ENCODE results near the gene ZNF236. TPM values are rescaled to one million over a fixed set of nuclear protein-coding genes. Genes with fewer than 3 reads are reported as not detected.

The ZNF236 gene
- polyA plus RNA-seq, 3 donors: 1.1 to 3.6 (median 2.1) TPM

DNA sequence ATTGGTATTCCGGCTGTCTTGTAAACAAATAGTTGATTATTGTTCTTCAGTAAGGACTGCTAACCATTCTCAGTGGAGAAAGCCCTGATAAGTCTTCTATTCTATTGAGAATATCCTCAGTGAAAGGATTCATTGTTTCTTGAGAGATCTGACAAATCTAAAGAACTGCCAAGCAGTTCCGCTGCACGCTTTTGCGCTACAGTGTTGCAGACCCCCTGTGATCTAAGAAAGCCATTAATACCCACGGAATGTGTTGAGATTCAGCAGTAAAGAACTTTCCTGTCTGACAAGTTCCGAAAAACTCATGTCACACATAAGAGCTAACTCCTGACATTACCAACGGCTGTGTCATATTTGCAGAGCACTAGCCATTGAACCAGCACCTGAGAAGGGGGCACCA, 63.8 kb downstream of the ZNF236 start:
- no peak overlapping the region for H3K27ac ChIP-seq (ENCODE audit: low read depth, low read length)
- 82 to 97% (median 93%) methylated on average over 7 of the region's 7 CpGs for WGBS, 3 donors

DNA sequence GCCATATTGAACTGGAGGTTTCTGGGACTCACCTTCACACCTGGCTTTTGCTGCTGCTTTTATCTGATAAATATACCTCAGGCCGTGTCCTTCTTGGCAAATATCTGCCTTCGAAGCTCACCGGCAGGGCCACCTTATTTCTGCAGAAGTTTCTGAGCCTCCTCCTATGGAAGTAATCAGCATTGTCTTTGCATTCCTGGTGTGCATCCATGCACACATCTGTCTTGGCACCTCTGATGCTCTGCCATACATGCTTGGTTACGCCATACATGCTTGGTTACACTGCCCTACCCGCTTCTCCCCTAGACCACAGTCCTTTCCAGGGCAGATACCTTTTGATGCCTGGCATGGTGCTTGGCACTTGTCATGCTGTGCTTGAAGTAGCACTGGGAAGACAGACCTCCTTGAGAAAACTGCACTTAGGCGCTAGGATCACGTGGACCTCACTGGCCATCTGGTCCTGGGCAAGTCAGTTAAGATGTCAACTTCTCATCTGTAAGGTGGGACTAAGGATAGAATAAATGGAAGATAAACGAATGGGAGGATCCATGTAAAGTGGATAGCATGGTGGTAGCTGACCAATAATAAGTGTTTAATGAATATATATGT, 66.8 kb downstream of the ZNF236 start:
- WGBS, 3 donors: 90 to 96% (median 95%) methylated on average over 8 of the region's 8 CpGs
- H3K27ac ChIP-seq (ENCODE audit: low read depth, low read length): no peak overlapping the region

DNA sequence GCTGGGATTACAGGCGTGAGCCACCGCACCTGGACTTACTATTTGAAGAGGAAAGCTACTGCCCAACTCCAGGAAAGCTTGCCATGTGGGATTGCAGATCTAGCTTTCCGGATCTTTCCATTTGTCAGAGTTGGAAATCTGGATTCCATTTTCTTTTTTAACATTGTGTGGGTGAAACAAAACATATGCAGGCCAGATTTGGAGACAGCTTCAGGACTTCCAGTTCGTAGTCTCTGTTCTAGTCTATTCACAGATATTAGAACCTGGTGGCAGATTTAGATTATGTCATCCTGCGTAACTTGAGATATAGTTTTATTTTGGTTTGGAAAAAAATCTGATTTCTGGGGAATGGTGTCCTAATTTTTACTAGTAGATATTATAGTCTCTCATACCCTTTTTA, 70.5 kb downstream of the ZNF236 start:
- no peak overlapping the region for H3K27ac ChIP-seq (ENCODE audit: low read depth, low read length)
- whole genome bisulfite sequencing, 3 donors: 93 to 97% (median 95%) methylated on average over 5 of the region's 5 CpGs

DNA sequence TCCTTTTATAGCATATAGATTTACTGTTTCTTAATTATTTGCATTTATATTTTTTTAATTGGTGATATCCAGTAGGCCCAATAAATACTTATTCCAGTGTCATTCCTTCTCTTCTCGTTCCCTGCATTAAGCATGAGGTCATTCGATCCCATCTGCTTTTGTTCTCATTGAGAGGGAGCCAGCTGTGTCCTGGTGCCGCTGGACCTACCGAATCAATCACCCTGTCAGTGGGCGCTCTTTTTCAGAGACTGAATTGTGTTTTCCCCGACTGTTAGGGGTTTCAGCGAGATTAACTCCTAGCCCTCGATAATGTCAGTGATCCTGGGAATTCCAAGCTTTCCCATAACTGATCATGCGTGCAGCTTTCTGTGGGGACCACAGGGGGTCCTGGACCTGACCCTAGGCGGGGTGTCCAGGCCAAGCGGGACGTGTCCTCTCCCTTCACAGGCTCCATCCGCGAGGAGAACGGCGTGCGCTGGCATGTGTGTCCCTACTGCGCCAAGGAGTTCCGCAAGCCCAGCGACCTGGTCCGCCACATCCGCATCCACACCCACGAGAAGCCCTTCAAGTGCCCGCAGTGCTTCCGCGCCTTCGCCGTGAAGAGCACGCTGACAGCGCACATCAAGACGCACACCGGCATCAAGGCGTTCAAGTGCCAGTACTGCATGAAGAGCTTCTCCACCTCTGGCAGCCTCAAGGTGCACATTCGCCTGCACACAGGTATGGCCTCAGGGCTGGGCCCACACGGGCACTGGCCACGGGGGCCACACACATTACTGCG, 72.4 kb downstream of the ZNF236 start:
- H3K27ac ChIP-seq (ENCODE audit: low read depth, low read length): no peak overlapping the region
- WGBS, 3 donors: 86 to 97% (median 96%) methylated on average over 37 of the region's 37 CpGs

- no peak overlapping the region for H3K27ac ChIP-seq (ENCODE audit: low read depth, low read length)
- WGBS, 3 donors: 93 to 98% (median 94%) methylated on average over 3 of the region's 3 CpGs
Observed at GRCh38 chr18:76895498-76895897, 73.1 kb downstream of the ZNF236 start.

GRCh38 chr18:76896677-76897076, 74.3 kb downstream of the ZNF236 start:
- H3K27ac ChIP-seq (ENCODE audit: low read depth, low read length): no peak overlapping the region

- H3K27ac ChIP-seq (ENCODE audit: low read depth, low read length): no peak overlapping the region
- 97 to 100% (median 100%) methylated on average over 2 of the region's 2 CpGs for WGBS, 3 donors
Observed at GRCh38 chr18:76897257-76897656, 74.9 kb downstream of the ZNF236 start.

DNA sequence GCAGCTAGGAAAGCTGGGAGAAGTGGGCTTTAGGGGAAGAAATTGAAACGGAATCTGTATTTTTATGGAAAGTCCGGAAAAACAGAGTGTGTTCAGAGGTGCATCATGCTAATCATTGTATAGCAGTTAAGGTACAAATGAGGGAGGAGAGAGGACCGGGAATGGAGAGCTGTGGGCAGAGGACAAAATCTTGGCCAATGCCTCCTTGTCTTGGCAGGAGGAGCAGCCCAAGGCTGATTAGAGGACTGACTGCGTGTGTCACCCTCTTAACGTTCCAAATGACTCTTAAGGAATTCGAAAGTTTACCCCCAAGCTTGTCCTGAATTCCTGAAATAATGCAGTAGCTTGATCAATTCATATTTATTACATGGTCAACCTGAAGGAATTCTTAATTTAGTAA, 81.0 kb downstream of the ZNF236 start:
- H3K27ac ChIP-seq (ENCODE audit: low read depth, low read length): no peak overlapping the region
- 76 to 89% (median 87%) methylated on average over 6 of the region's 6 CpGs for WGBS, 3 donors

DNA sequence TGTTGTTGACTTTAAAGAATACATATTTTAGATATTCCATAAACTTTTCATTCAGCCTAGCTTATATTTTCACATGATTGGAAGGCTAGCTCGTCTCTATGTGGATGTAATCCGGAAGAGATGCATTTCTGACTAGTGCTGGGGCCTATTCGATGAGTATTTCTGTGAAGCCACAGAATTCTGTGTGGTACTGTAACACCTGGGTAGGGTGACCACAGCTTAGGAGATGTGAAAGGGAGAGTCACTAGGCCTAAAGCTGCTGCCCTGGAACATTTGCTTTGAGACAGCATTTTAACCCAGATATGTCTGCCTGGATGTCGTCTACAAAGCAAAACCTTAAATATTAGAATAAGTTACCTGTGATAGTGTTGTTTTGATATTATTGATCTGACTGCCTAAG, 83.5 kb downstream of the ZNF236 start:
- 90 to 98% (median 95%) methylated on average over 4 of the region's 4 CpGs for WGBS, 3 donors
- no peak overlapping the region for H3K27ac ChIP-seq (ENCODE audit: low read depth, low read length)

DNA sequence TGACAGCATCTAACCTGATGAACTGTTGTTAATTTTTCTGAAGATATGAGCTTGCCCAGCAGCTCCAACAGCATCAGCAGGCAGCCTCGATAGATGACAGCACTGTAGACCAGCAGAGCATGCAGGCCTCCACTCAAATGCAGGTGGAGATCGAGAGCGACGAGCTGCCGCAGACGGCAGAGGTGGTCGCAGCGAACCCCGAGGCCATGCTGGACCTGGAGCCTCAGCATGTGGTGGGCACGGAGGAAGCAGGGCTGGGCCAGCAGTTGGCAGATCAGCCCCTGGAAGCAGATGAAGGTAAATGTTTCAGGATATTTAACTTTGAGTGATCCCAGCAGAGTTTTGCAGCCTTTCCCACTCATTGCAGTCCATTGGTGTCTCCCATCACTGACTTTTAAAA, 85.9 kb downstream of the ZNF236 start:
- H3K27ac ChIP-seq (ENCODE audit: low read depth, low read length): no peak overlapping the region
- WGBS, 3 donors: 95 to 97% (median 96%) methylated on average over 10 of the region's 10 CpGs

DNA sequence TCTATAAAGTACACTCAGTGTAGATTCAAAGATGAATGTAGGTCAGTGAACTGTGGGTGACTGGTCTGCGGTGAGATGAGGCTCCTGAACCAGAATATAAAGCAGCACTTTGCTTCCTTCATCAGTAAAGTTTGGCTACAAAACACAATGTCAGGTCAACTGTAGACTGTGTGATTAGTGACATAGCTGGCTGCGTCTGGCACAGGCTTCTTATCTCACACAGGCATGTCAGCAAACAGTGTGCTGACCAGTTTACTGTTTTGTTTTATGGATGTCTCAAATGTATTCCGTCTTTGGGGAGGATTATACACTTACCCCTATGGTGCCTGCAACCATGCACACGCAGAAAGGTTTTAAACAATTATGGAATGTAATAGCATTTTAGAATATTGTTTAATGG, 87.1 kb downstream of the ZNF236 start:
- H3K27ac ChIP-seq (ENCODE audit: low read depth, low read length): no peak overlapping the region
- WGBS, 3 donors: 80 to 93% (median 87%) methylated on average over 4 of the region's 4 CpGs

- WGBS, 3 donors: 89 to 92% (median 91%) methylated on average over 7 of the region's 7 CpGs
Observed at GRCh38 chr18:76911440-76911839, 89.1 kb downstream of the ZNF236 start.

DNA sequence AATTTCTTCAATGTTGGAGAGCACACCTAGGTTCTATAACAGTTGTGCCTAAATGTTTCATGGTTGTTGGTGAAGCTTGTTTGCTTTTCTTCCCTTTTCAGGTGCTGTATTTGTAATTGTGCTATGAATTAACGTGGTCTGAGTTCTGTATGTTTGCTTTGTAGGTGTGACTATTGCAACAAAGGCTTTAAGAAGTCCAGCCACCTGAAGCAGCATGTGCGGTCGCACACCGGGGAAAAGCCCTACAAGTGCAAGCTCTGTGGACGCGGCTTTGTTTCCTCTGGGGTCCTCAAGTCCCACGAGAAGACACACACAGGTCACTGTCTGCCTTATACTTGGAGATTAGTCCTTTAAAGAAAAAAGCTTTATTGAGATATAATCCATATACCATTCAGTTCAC, 91.2 kb downstream of the ZNF236 start:
- WGBS, 3 donors: 74 to 93% (median 91%) methylated on average over 7 of the region's 7 CpGs
- H3K27ac ChIP-seq (ENCODE audit: low read depth, low read length): no peak overlapping the region

More at GRCh38 chr18:76911440-76911839, 89.1 kb downstream of the ZNF236 start:
- H3K27ac ChIP-seq (ENCODE audit: low read depth, low read length): no peak overlapping the region

- WGBS, 3 donors: 89 to 92% (median 91%) methylated on average over 8 of the region's 8 CpGs
- no peak overlapping the region for H3K27ac ChIP-seq (ENCODE audit: low read depth, low read length)
Observed at GRCh38 chr18:76914314-76914713, 92.0 kb downstream of the ZNF236 start.

DNA sequence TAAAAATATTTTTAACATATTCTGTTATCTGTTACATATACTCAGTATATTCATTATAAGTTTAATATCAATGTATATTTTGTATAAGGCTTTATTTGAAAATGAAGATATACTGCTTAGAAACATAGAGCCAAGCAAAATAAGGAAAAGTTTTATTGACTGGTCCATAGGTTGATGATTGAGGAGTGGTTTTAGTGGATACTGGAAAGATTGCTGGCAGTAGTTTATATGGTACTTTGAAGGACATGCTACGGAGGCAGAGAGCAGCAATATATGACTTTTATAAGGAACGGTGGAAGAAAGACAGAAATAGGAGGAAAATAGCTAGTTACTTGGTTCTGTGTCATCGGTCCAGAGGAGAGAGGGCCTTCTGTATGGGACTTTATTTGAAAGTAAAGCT, 92.4 kb downstream of the ZNF236 start:
- WGBS, 3 donors: 58 to 93% (median 76%) methylated on average over 3 of the region's 3 CpGs
- H3K27ac ChIP-seq (ENCODE audit: low read depth, low read length): no peak overlapping the region

- WGBS, 3 donors: 74 to 84% (median 78%) methylated on average over 5 of the region's 5 CpGs
- no peak overlapping the region for H3K27ac ChIP-seq (ENCODE audit: low read depth, low read length)
Observed at GRCh38 chr18:76915456-76915855, 93.1 kb downstream of the ZNF236 start.

DNA sequence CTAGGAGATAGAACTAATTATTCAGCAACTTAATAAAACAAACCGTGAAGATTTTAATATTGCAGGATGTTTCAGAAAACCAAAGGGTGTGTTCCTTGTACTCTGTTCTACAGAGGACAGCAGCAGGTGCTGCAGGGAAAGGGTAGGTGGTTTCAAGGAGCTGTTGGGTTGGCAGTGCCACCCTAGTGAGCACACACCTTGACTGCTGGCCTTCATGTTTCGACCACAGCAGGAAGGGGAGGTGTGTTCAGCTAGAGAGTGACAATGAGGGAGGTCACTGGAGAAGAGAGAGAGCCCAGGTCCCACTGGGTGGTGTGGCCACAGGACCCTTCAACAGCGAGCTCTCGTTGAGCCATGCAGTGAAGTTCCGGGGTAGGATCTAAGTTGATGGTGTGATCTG, 98.6 kb downstream of the ZNF236 start:
- no peak overlapping the region for H3K27ac ChIP-seq (ENCODE audit: low read depth, low read length)
- WGBS, 3 donors: 86 to 93% (median 87%) methylated on average over 5 of the region's 5 CpGs

DNA sequence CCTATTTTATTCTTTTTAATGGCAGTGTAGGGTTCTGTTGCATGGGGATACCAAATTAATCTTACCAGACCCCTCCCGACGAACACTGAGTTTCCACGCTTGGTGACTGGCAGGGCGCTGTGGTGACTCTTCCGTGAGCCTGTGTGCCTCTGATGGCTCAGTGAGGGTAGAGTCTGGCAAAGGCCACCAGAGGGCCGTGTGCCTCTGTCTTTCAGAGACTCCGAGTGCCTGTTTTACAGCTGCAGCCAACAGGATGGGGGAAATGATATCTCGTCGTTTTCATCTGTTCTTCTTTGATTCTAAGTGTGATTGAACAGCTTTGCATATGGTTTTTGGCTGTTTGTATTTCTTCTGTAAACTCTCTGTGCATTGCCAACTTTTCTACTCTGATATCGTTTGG, 99.8 kb downstream of the ZNF236 start:
- H3K27ac ChIP-seq (ENCODE audit: low read depth, low read length): no peak overlapping the region
- 29 to 50% (median 35%) methylated on average over 10 of the region's 10 CpGs for WGBS, 3 donors

GRCh38 chr18:76923485-76924085, 101.2 kb downstream of the ZNF236 start:
- 71 to 86% (median 81%) methylated on average over 3 of the region's 3 CpGs for WGBS, 3 donors
- H3K27ac ChIP-seq (ENCODE audit: low read depth, low read length): no peak overlapping the region

DNA sequence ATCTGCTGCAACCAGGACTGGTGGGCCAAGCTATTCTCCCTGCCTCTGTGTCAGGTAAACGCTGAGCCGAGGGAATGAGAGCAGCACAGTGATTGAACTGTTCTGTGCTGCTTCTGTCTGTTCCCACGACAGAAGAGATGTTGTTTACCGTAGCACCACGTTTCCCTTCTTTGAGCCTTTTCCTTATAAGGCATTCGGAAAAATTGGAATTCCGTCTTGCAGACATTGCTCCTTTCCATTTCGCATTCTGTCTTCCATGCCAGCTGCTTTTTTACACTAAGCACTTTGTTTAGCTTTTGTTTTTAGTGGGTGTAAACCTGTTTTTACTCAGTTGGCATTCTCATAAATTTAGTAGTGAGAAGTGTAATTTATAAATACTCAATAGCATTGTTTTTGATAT, 103.1 kb downstream of the ZNF236 start:
- 89 to 94% (median 90%) methylated on average over 8 of the region's 8 CpGs for WGBS, 3 donors
- H3K27ac ChIP-seq (ENCODE audit: low read depth, low read length): no peak overlapping the region
